Gastroesophageal sphincter (tissue), 4 donors: ENCODE measurements around the gene NIPA2. TPM values are rescaled to one million over a fixed set of nuclear protein-coding genes. Genes with fewer than 3 reads are reported as not detected.

ENCODE experiments used
- ATAC-seq: fragments of 150-250 bp; one replicate; pipeline ENCODE4 v1.9.1; 2016; ENCODE audit warnings: mild to moderate bottlenecking, moderate library complexity
- H3K27ac ChIP-seq, 4 donors: fragments of 200-600 bp; sonication (generic) in 3 of 4; 1 replicate in 3 of 4; 2 replicates in 1 of 4; pipeline ENCODE4 v1.5.1; 2016 to 2019
- H3K27me3 ChIP-seq: fragments of 200-600 bp; sonication (generic); one replicate; pipeline ENCODE4 v1.5.1; 2019
- H3K36me3 ChIP-seq, 2 donors: fragments of 200-600 bp; sonication (generic); one replicate each; pipeline ENCODE4 v1.5.1; 2019; ENCODE audit warnings: control low read depth in 1 of 2
- H3K4me1 ChIP-seq, 3 donors: fragments of 200-600 bp; sonication (generic); 1 replicate in 2 of 3; 2 replicates in 1 of 3; pipeline ENCODE4 v1.5.1; 2016 to 2019; ENCODE audit warnings: control low read depth in 2 of 3
- H3K4me3 ChIP-seq, 2 donors: fragments of 200-600 bp; sonication (generic); one replicate each; pipeline ENCODE4 v1.5.1; 2019; ENCODE audit warnings: mild to moderate bottlenecking in 1 of 2, moderate library complexity in 1 of 2
- H3K9me3 ChIP-seq, 3 donors: fragments of 200-600 bp; sonication (generic); one replicate each; pipeline ENCODE4 v1.5.1; 2017 to 2019; ENCODE audit warnings: control low read depth in 2 of 3
- CTCF ChIP-seq, 4 experiments: fragments of 200-600 bp in 2 of 4; fragments of 450-650 bp in 2 of 4; sonication (generic) in 1 of 4; IDR thresholded peaks; one replicate each; pipeline ENCODE4 v1.5.1; 2017 to 2019; ENCODE audit warnings: antibody characterized with exemption in 4 of 4, mild to moderate bottlenecking in 2 of 4, moderate library complexity in 2 of 4
- EP300 ChIP-seq: sonication (generic); formaldehyde crosslinking; IDR thresholded peaks from one replicate; pipeline ENCODE4 v1.6.1; 2017; ENCODE audit warnings: antibody characterized with exemption, mild to moderate bottlenecking
- POLR2A ChIP-seq, 2 donors: fragments of 450-650 bp; IDR thresholded peaks; one replicate each; pipeline ENCODE4 v1.6.1; 2017; ENCODE audit warnings: antibody characterized with exemption in 2 of 2, mild to moderate bottlenecking in 2 of 2, moderate library complexity in 1 of 2
- POLR2AphosphoS5 ChIP-seq: sonication (generic); formaldehyde crosslinking; IDR thresholded peaks from one replicate; pipeline ENCODE4 v1.6.1; 2017; ENCODE audit warnings: antibody characterized with exemption
- WGBS, 2 donors: methylation state at CpG; one replicate each; pipeline ENCODE4 v1.1.5; 2018; ENCODE audit warnings: low coverage in 1 of 2; 5-methylcytosine and 5-hydroxymethylcytosine counted together
- total RNA-seq, 4 donors: library from RNA; depleted of rRNA; stranded (reverse); fragments of >200 nt; gene quantifications; one replicate each; pipeline ENCODE4 v1.1.0, GENCODE V29; 2016

Gene NIPA2
- total RNA-seq, 4 donors from 2014 or later, result 37.0 to 42.5 (median 40.2) TPM

DNA sequence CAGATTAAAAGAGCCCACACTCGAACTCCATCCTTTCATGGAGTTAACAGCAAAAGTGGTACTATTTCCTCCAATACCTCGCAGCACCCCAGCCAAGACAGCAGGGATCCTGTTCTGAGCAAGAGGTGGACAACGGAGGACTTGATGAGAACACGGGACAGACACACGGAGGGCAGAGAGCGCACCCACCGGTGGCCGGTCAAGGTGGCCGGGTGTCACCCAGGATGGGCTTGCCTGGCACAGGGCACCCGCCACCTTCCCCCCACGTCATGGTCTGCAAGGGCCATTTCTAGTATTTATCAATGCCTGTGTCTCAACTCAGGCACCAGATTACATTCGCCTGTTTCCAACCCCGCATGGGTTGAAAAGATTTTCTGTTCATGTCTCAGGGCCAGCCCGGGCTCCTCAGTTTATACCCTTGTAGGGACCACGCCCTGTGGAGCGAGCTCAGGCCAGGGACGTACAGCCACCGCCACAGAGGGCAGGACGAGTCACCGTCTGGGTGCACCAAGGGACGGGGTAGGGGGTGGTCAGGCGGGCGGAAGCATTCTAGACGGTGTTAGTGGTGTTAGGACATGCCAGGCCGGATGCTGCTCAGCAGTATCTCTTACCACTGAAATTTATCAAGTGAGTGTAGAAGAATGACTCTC is 77.5 kb downstream of the NIPA2 start:
- no peak for ATAC-seq
- TF ChIP-seq EP300 (no peak), POLR2AphosphoS5 (no peak), CTCF (IDR thresholded peaks at IDR 0.05) (no peak), POLR2A (IDR thresholded peaks at IDR 0.05) (no peak)
- peaks cover 0 to 81% of the 10 kb centered on the region in 2 donors for H3K36me3 ChIP-seq
- H3K27ac ChIP-seq, result no peak overlapping the region
- WGBS, 2 donors, result 87 to 88% methylated on average over 3 to 7 of the region's 25 CpGs
- no peaks in the 10 kb centered on the region for H3K9me3 ChIP-seq
- peaks cover 0 to 5% (median 0%) of the 10 kb centered on the region in 3 donors for H3K4me1 ChIP-seq
- H3K27me3 ChIP-seq, result no peaks in the 10 kb centered on the region
- H3K4me3 ChIP-seq, result no peak overlapping the region

DNA sequence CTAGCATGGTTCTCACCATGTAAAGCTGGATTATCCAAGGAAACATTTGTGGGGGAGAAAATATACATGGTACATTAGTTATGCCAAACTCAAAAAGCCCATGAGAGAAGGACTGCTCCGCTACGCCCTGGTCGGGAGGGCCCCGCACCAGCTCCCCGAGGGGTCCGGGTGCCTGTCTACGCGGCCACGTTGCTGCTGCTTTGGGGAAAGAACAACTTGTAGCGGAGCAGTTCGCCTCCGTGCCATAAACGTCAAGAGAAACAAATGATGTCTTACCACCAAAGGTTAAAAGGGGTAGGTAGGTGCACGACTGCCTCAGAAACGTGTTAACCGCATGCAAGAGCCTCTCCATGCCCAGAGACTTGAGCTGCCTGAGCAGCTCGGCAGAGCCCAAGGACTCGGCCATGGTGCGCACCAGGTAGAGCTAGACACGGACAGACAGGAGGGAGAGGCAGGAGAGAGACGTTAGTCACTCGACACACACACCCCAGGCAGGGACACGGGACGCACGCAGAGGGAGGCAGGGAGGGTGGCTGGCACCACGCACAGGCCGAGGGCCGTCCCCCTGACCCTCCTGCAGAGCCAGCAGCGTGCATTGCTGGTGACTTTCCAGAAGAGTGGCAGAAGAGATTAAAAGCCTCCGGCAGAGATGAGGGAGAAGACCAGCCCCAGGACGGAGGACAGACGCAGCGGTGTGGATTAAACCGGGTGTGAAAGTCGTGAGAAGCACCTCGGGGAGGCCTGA is 78.3 kb downstream of the NIPA2 start:
- ATAC-seq, result no peak
- Histone ChIP-seq H3K9me3 (no peaks in the 10 kb centered on the region), H3K27ac (no peak overlapping the region), H3K4me1 (peaks cover 0 to 5% (median 0%) of the 10 kb centered on the region in 3 donors), H3K36me3 (peaks cover 0 to 73% of the 10 kb centered on the region in 2 donors), H3K27me3 (no peaks in the 10 kb centered on the region), H3K4me3 (no peak overlapping the region)
- WGBS, 2 donors, result 92 to 95% methylated on average over 13 to 22 of the region's 36 CpGs
- TF ChIP-seq POLR2AphosphoS5, result no peak
- TF ChIP-seq EP300, result no peak
- no peak for TF ChIP-seq CTCF (IDR thresholded peaks at IDR 0.05)
- no peak for TF ChIP-seq POLR2A (IDR thresholded peaks at IDR 0.05)

GRCh38 chr15:22917556-22917955 is 79.1 kb downstream of the NIPA2 start:
- Histone ChIP-seq H3K4me1 (peaks cover 0 to 5% (median 0%) of the 10 kb centered on the region in 3 donors), H3K27ac (no peak overlapping the region), H3K27me3 (no peaks in the 10 kb centered on the region), H3K36me3 (peaks cover 0 to 72% of the 10 kb centered on the region in 2 donors), H3K4me3 (no peak overlapping the region), H3K9me3 (no peaks in the 10 kb centered on the region)
- ATAC-seq, result no peak
- no CpG with 5 or more reads among the region's 18 CpGs for WGBS, 2 donors
- TF ChIP-seq CTCF (IDR thresholded peaks at IDR 0.05) (no peak), POLR2A (IDR thresholded peaks at IDR 0.05) (no peak), EP300 (no peak), POLR2AphosphoS5 (no peak)

Other genes with a start within 250 kb of the NIPA2 start
- 10 to 100 TPM; 11.7 to 14.9 (median 14.3) TPM for gene NIPA1, start 52.0 kb upstream of the NIPA2 start, total RNA-seq
- gene CYFIP1, start 141.7 kb downstream of the NIPA2 start, total RNA-seq, result 100 to 1,000 TPM in 2 of 4 donors, 10 to 100 TPM in 2; 82.3 to 116 (median 101) TPM
- 10 to 100 TPM; 12.7 to 25.3 (median 21.7) TPM for gene TUBGCP5, start 200.9 kb downstream of the NIPA2 start, total RNA-seq